ENCODE measurements around the gene GPC1.

The GPC1 gene

DNA sequence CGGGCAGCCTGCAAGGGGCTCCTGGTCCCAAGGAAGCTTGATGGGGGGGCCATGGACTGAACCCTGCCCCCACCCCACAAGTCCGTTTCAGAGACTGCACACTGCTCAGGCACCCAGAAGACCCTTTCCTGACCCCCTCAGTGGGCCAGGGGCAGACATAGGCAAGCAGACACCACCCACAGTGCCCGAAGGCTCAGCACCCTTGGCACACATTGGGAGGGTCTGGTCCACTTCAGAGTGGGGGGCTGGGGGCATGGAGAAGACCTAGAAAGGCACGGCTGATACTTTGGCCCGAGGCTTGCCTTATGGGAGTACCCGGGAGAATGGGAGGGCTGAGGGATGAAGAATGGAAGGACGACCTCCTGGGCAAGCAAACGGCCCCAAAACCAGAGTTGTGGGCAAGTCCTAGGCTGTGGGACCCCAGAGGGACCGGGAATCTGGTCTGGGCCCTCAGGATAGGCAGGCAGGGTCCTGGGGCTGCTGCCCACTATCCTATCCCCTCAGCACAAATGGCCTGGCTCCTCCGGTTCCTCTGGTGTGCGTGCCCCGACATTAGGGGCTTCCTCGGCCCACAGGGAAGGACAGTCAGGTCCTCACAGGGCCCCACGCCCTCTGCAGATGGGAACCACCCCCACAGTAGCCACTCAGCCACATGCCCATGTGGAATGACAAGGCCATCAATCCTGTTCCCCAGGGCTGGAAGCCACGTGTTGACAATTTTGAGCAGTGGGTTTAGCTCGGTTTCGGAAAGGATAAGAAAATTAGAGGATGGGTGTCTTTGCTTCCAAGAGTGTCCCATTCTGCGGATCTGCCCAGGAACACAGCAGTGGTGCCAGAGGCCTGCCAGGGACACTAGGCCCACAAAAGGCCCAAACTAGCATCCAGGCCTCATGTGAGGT, 15.0 kb upstream of the GPC1 start:
- peaks cover 10% of the 10 kb centered on the region for H3K9me3 ChIP-seq (ENCODE audit: low read length)
- no peaks in the 10 kb centered on the region for H3K36me3 ChIP-seq (ENCODE audit: insufficient read depth, low read length)
- H3K4me3 ChIP-seq (ENCODE audit: low read depth in 1 of 2, low read length in 2 of 2), result no peak overlapping the region
- no peak overlapping the region for H3K9ac ChIP-seq (ENCODE audit: low read length)
- H3K27ac ChIP-seq (ENCODE audit: low read depth, low read length), result no peak overlapping the region
- no peaks in the 10 kb centered on the region for H3K4me1 ChIP-seq (ENCODE audit: insufficient read depth, low read length)
- no peaks in the 10 kb centered on the region for H3K27me3 ChIP-seq (ENCODE audit: control insufficient read depth in 1 of 2, insufficient read depth in 2 of 2, low read length in 2 of 2)

DNA sequence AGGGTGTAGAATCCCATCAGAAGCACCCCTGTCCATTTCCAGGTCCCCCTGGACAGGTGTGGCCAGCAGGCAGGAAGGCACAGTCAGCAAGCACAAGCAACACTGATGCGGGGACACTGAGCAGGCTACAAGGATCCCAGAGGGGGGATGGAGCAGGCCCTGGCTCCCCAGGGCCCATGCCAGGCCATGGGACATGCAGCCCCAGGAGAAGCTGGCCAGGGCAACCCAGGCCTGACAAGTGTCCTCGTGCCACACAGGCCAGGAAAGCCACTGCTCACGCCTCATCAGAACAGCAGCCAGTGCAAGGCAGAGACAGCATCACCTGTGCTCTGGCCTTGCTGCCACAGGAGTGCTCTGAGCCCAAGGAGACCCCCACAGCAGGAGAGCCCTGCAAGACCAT, 14.1 kb upstream of the GPC1 start:
- Histone ChIP-seq H3K4me1 (ENCODE audit: insufficient read depth, low read length) (no peaks in the 10 kb centered on the region), H3K36me3 (ENCODE audit: insufficient read depth, low read length) (no peaks in the 10 kb centered on the region), H3K27me3 (ENCODE audit: control insufficient read depth in 1 of 2, insufficient read depth in 2 of 2, low read length in 2 of 2) (no peaks in the 10 kb centered on the region), H3K4me3 (ENCODE audit: low read depth in 1 of 2, low read length in 2 of 2) (no peak overlapping the region), H3K27ac (ENCODE audit: low read depth, low read length) (no peak overlapping the region), H3K9me3 (ENCODE audit: low read length) (peaks cover 10% of the 10 kb centered on the region), H3K9ac (ENCODE audit: low read length) (no peak overlapping the region)

DNA sequence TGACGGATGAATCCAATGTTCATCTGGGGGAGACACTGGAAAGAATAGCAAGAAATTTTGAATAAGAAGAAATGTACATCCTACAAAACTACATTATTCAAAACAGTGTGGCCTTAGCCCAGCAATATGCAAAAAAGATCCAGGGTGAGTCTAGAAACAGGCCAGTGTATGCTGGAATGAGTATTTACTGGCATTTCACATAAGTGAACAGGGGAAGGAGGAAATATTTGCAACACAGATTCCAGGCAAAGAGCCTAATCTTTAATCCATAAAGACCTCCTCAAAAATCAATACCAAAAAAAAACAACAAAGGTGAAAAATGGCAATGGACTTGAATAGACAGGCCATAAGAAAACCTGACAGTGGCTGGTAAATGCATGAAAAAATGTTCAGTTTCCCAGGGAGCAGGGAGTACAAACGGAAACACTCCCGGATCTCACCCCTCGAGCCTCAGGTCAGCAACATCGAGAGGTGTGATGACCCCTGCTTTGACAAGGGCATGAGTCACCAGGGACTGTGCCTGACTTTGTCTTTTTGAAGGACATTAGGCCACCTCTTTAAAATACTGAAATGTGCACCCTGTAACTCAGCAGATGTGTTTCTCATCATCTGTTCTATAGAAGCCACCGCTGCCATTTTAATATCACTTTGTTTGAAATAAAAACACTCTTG, 12.7 kb upstream of the GPC1 start:
- H3K36me3 ChIP-seq (ENCODE audit: insufficient read depth, low read length), result no peaks in the 10 kb centered on the region
- H3K4me3 ChIP-seq (ENCODE audit: low read depth in 1 of 2, low read length in 2 of 2), result no peak overlapping the region
- H3K27me3 ChIP-seq (ENCODE audit: control insufficient read depth in 1 of 2, insufficient read depth in 2 of 2, low read length in 2 of 2), result no peaks in the 10 kb centered on the region
- peaks cover 10% of the 10 kb centered on the region for H3K9me3 ChIP-seq (ENCODE audit: low read length)
- no peaks in the 10 kb centered on the region for H3K4me1 ChIP-seq (ENCODE audit: insufficient read depth, low read length)
- no peak overlapping the region for H3K27ac ChIP-seq (ENCODE audit: low read depth, low read length)
- no peak overlapping the region for H3K9ac ChIP-seq (ENCODE audit: low read length)

DNA sequence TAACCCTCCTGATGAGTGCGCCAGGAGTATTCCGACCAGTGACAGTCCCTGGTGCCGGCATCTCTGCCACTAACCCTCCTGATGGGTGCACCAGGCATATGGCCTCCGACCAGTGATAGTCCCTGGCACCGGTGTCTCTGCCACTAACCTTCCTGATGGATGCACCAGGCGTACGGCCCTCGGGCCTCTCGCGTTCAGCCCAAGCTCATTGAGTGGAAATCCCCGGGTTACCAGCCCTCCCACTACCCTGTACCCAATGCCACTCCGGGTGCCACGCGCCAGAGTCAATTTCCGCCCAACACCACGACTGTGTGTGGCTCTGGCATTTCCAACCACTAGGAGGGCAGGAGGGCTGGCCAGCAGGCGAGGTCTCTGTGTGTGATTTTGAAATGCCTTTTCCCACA, 11.7 kb upstream of the GPC1 start:
- H3K36me3 ChIP-seq (ENCODE audit: insufficient read depth, low read length), result no peaks in the 10 kb centered on the region
- H3K4me1 ChIP-seq (ENCODE audit: insufficient read depth, low read length), result no peaks in the 10 kb centered on the region
- H3K27ac ChIP-seq (ENCODE audit: low read depth, low read length), result no peak overlapping the region
- H3K27me3 ChIP-seq (ENCODE audit: control insufficient read depth in 1 of 2, insufficient read depth in 2 of 2, low read length in 2 of 2), result no peaks in the 10 kb centered on the region
- H3K4me3 ChIP-seq (ENCODE audit: low read depth in 1 of 2, low read length in 2 of 2), result no peak overlapping the region
- peaks cover 10% of the 10 kb centered on the region for H3K9me3 ChIP-seq (ENCODE audit: low read length)
- H3K9ac ChIP-seq (ENCODE audit: low read length), result no peak overlapping the region

DNA sequence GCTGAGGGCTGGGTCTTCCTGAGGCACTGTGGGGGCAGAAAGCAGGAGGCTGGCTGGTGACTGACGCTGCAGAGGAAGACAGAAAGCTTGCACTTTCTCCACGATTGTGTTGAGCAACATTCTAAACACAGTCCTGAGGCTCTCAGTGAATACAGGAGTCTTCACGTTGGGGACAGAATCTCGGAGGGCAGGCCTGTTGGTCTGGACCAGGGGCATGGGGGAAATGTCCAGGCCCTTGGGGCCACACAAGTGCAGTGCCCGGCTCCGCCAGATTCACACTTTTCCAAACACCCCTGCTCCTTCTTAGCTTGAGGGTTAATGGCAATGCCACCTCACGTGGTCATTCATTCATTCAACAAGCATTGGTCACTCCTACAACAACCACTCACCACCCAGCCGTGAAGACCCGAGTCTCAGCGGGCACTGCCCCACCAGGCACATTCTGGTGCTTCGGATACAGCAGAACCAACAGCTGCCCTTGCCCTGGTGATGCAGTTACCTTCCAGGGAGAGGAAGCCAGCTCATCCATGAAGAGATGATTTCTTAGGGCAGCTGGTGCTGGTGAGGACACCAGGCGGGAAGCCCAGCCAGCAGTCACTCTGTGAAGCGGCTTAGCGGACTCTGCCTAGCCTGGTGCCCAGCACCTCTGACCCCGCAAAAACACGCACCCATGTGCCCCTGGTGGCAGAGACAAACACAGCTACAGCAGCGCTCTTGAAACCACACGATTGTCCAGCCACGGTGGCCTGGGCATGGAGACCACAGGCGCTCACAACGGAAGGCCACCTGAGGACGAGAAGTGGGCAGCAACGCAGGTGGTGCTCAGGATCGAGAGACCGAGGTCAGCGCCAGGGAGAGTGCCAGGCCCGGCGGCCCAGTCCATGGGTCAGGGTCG, 10.9 kb upstream of the GPC1 start:
- Histone ChIP-seq H3K9ac (ENCODE audit: low read length) (no peak overlapping the region), H3K27me3 (ENCODE audit: control insufficient read depth in 1 of 2, insufficient read depth in 2 of 2, low read length in 2 of 2) (no peaks in the 10 kb centered on the region), H3K4me1 (ENCODE audit: insufficient read depth, low read length) (no peaks in the 10 kb centered on the region), H3K27ac (ENCODE audit: low read depth, low read length) (no peak overlapping the region), H3K9me3 (ENCODE audit: low read length) (peaks cover 7% of the 10 kb centered on the region), H3K4me3 (ENCODE audit: low read depth in 1 of 2, low read length in 2 of 2) (no peak overlapping the region), H3K36me3 (ENCODE audit: insufficient read depth, low read length) (no peaks in the 10 kb centered on the region)

DNA sequence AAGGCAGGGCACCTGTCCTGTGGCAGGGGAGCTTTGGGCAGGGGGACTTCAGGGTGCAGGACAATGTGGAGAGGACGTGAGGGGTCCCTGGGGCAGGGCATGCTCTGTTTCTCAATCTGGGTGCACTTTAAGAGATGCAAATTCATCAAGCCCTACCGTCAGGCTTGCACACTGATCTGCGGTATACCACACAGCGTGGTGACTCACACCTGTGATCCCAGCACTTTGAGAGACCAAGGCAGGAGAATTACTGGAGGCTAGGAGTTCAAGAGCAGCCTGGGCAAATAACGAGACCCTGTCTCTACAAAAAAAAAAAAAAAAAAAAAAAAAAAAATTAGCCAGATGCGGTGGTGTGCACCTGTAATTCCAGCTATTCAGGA, 10.2 kb upstream of the GPC1 start:
- Histone ChIP-seq H3K27ac (ENCODE audit: low read depth, low read length) (no peak overlapping the region), H3K9ac (ENCODE audit: low read length) (no peak overlapping the region), H3K36me3 (ENCODE audit: insufficient read depth, low read length) (no peaks in the 10 kb centered on the region), H3K27me3 (ENCODE audit: control insufficient read depth in 1 of 2, insufficient read depth in 2 of 2, low read length in 2 of 2) (no peaks in the 10 kb centered on the region), H3K4me1 (ENCODE audit: insufficient read depth, low read length) (no peaks in the 10 kb centered on the region), H3K4me3 (ENCODE audit: low read depth in 1 of 2, low read length in 2 of 2) (no peak overlapping the region), H3K9me3 (ENCODE audit: low read length) (peaks cover 7% of the 10 kb centered on the region)

DNA sequence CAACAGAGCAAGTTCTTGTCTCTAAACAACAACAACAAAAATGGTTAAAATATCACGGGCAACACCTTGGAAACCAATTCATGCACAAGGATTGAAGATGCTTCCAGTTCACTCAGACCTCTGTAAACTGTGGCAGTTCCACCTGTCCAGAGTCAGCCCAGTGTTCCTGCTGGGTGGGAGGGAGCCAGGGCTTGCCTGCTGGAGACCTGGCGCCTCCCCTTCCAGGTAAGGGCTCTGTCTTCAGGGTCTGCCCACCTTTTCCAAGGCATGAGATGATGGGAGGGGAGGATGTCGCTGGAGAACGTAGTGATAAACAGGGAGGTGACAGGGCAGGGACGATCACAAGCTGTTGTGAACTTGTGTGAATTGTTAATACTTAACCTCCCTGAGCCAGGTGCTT, 9.8 kb upstream of the GPC1 start:
- peaks cover 7% of the 10 kb centered on the region for H3K9me3 ChIP-seq (ENCODE audit: low read length)
- H3K4me1 ChIP-seq (ENCODE audit: insufficient read depth, low read length), result no peaks in the 10 kb centered on the region
- no peaks in the 10 kb centered on the region for H3K27me3 ChIP-seq (ENCODE audit: control insufficient read depth in 1 of 2, insufficient read depth in 2 of 2, low read length in 2 of 2)
- no peak overlapping the region for H3K27ac ChIP-seq (ENCODE audit: low read depth, low read length)
- no peak overlapping the region for H3K4me3 ChIP-seq (ENCODE audit: low read depth in 1 of 2, low read length in 2 of 2)
- H3K9ac ChIP-seq (ENCODE audit: low read length), result no peak overlapping the region
- no peaks in the 10 kb centered on the region for H3K36me3 ChIP-seq (ENCODE audit: insufficient read depth, low read length)

DNA sequence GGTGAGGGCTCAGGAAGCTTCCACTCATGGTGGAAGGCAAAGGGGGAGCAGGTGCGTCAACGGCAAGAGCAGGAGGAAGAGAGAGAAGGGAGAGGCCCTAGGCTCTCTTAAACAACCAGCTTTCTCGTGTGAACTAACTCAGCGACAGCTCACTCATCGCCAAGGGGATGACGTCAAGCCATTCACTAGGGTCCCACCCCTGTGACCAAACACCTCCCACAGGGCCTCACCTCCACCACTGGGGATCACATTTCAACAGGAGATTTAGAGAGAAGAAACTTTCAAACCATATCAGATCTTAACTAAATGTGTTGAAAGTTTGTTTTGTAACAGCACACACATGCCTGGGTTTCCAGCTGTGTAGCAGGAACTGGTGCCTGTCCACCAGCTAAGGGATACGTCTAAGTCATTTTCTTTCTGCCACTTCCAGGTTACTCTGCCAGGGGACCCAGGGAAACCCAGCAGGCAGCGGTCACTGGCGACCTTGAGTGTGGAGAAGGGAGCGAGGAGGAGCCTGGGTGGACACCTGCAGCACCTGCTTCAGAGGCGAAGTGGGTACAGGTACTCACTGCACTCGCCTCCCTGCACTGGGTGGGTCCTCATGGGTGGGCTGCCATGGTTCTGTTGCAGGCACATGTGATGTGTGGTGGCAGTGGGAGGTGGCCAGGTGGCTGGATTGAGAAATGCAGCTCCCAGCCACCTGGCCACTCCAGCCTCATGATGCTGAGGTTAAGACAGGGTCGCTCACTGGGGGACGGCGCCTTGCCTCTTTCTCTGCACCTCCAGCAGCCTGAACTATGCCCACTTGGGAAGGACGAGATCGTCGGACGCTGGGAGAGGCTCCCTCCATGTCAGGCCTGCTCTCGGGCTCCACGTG, 8.4 kb upstream of the GPC1 start:
- Histone ChIP-seq H3K27ac (ENCODE audit: low read depth, low read length) (no peak overlapping the region), H3K27me3 (ENCODE audit: control insufficient read depth in 1 of 2, insufficient read depth in 2 of 2, low read length in 2 of 2) (no peaks in the 10 kb centered on the region), H3K9me3 (ENCODE audit: low read length) (no peaks in the 10 kb centered on the region), H3K4me1 (ENCODE audit: insufficient read depth, low read length) (no peaks in the 10 kb centered on the region), H3K36me3 (ENCODE audit: insufficient read depth, low read length) (no peaks in the 10 kb centered on the region), H3K9ac (ENCODE audit: low read length) (no peak overlapping the region), H3K4me3 (ENCODE audit: low read depth in 1 of 2, low read length in 2 of 2) (no peak overlapping the region)

DNA sequence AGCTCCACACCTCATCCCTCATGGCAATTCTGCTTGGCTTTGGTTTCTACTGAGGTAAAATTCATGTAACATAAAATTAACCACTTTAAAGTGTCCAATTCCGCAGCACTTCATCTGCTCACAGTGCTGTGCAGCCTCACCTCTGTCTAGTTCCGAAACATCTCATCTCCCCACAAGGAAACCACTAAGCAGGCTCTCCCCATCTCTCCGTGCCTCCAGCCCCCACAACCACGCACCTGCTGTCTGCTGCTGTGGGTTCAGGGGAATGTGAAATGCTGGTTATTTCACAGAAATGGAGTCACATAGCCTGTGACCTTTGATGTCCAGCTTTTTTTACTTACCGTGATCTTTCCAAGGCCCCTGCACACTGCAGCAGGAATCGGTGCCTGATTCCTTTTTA, 7.7 kb upstream of the GPC1 start:
- Histone ChIP-seq H3K27me3 (ENCODE audit: control insufficient read depth in 1 of 2, insufficient read depth in 2 of 2, low read length in 2 of 2) (no peaks in the 10 kb centered on the region), H3K4me3 (ENCODE audit: low read depth in 1 of 2, low read length in 2 of 2) (no peak overlapping the region), H3K27ac (ENCODE audit: low read depth, low read length) (no peak overlapping the region), H3K9ac (ENCODE audit: low read length) (no peak overlapping the region), H3K4me1 (ENCODE audit: insufficient read depth, low read length) (no peaks in the 10 kb centered on the region), H3K36me3 (ENCODE audit: insufficient read depth, low read length) (no peaks in the 10 kb centered on the region), H3K9me3 (ENCODE audit: low read length) (no peaks in the 10 kb centered on the region)

DNA sequence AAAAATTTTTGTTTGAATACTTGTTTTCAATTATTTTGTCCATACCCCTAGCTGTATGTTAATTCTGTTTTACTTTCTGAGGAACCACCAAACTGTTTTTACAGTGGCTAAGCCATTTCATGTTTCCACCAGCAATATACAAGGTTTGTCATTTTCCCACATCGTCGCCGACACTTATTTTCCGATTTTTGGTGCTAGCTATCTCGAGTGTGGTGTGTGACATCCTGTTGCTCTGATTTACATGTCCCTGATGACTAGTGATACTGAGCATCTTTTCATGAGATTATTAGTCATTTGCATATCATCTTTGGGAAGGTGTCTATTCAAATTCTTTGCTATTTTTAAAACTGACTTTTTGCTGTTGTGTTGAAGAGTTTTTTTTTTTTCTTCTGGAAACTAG, 7.2 kb upstream of the GPC1 start:
- Histone ChIP-seq H3K9ac (ENCODE audit: low read length) (no peak overlapping the region), H3K36me3 (ENCODE audit: insufficient read depth, low read length) (no peaks in the 10 kb centered on the region), H3K4me1 (ENCODE audit: insufficient read depth, low read length) (no peaks in the 10 kb centered on the region), H3K27ac (ENCODE audit: low read depth, low read length) (no peak overlapping the region), H3K9me3 (ENCODE audit: low read length) (no peaks in the 10 kb centered on the region), H3K27me3 (ENCODE audit: control insufficient read depth in 1 of 2, insufficient read depth in 2 of 2, low read length in 2 of 2) (no peaks in the 10 kb centered on the region), H3K4me3 (ENCODE audit: low read depth in 1 of 2, low read length in 2 of 2) (no peak overlapping the region)

Measured in muscle layer of colon (tissue), 2 donors.